ENCODE measurements around the gene CHRNB1. TPM values are rescaled to one million over a fixed set of nuclear protein-coding genes. Genes with fewer than 3 reads are reported as not detected.

Gene CHRNB1
- total and polyA plus RNA-seq, 12 donors = 18.7 to 56.3 (median 36.9) TPM

DNA sequence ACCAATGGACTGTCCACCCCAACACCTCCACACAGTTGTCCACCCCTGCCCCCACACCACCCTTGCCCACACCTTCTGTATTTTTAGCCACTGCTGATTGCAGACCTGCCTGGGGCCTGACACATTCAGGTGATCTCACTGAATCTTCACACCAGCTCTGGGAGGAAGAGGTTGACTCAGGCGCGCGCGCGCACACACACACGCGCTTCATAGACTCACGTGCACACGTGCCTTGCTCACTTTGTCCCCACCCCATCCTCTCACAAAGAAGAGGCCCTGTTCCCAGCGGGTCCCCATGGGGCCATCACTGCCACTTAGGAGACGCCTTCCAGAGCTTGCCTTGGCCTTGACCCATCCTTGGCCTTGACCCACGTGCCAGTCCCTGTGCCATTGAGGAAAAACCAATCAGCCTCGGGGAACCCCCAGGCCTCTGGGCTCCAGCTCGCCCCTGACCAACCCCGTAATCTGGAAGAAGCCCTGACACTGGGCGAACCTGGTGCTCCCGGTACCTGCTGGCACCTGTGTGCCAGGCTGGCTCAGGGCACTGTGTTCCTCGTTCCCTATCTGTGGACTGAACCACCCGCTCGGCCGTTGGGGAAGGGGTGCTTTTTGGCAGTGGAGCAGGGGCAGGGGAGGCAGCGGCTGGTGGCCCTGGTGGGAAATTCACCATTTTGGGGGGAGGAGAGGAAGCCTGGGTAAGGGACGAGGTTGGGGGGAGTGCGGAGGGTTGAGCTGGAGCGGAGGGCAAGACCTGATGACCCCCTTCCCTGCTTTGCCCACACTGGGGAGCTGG is 34.0 kb upstream of the CHRNB1 start:
- no peaks in the 10 kb centered on the region for H3K36me3 ChIP-seq (replicated peaks in 1 of 2)
- H3K4me1 ChIP-seq (replicated peaks in 1 of 2) = no peaks in the 10 kb centered on the region
- no peak for TF ChIP-seq POLR2A (IDR thresholded peaks at IDR 0.05)
- TF ChIP-seq, protein P1, sequence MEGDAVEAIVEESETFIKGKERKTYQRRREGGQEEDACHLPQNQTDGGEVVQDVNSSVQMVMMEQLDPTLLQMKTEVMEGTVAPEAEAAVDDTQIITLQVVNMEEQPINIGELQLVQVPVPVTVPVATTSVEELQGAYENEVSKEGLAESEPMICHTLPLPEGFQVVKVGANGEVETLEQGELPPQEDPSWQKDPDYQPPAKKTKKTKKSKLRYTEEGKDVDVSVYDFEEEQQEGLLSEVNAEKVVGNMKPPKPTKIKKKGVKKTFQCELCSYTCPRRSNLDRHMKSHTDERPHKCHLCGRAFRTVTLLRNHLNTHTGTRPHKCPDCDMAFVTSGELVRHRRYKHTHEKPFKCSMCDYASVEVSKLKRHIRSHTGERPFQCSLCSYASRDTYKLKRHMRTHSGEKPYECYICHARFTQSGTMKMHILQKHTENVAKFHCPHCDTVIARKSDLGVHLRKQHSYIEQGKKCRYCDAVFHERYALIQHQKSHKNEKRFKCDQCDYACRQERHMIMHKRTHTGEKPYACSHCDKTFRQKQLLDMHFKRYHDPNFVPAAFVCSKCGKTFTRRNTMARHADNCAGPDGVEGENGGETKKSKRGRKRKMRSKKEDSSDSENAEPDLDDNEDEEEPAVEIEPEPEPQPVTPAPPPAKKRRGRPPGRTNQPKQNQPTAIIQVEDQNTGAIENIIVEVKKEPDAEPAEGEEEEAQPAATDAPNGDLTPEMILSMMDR (IDR thresholded peaks at IDR 0.05) = no peak
- no peak overlapping the region for H3K27ac ChIP-seq
- 86 to 94% (median 90%) methylated on average over 17 to 25 of the region's 25 CpGs for WGBS, 4 donors
- no peaks in the 10 kb centered on the region for H3K9me3 ChIP-seq (replicated peaks in 1 of 3)
- H3K27me3 ChIP-seq = no peaks in the 10 kb centered on the region
- H3K4me3 ChIP-seq = no peak overlapping the region
- intact Hi-C loops (cut with DNase I) = no loop called here
- DNase-seq = no peak

DNA sequence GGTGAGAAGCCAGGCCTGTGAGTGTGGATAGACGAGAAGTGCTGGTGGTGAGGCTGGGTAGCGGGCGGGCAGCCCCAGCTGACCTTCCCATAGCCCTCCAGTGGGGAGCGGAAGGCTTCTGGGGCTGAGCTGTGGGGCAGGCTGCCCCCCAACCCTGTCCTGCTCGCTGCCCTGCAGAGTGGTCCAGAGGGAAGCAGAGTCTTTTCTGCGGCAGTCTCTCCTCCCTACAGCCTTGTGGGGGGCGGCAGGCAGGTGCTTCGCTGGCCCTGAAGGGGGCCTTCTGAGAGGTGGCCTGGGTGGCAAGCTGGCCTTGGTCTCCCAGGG is 33.5 kb upstream of the CHRNB1 start:
- intact Hi-C loops (cut with DNase I) = no loop called here
- no peaks in the 10 kb centered on the region for H3K36me3 ChIP-seq (replicated peaks in 1 of 2)
- H3K27me3 ChIP-seq = no peaks in the 10 kb centered on the region
- H3K4me1 ChIP-seq (replicated peaks in 1 of 2) = no peaks in the 10 kb centered on the region
- H3K9me3 ChIP-seq (replicated peaks in 1 of 3) = no peaks in the 10 kb centered on the region
- H3K4me3 ChIP-seq = no peak overlapping the region
- WGBS, 4 donors = 77 to 96% (median 94%) methylated on average over 5 to 8 of the region's 8 CpGs
- TF ChIP-seq, protein P1 (IDR thresholded peaks at IDR 0.05) = no peak
- no peak for TF ChIP-seq POLR2A (IDR thresholded peaks at IDR 0.05)
- no peak overlapping the region for H3K27ac ChIP-seq
- no peak for DNase-seq

GRCh38 chr17:7413346-7413985 is 31.4 kb upstream of the CHRNB1 start:
- 74 to 80% (median 79%) methylated on average over 3 to 6 of the region's 6 CpGs for whole genome bisulfite sequencing, 4 donors
- Histone ChIP-seq H3K9me3 (replicated peaks in 1 of 3) (no peaks in the 10 kb centered on the region), H3K27ac (no peak overlapping the region), H3K4me1 (replicated peaks in 1 of 2) (no peaks in the 10 kb centered on the region), H3K36me3 (replicated peaks in 1 of 2) (no peaks in the 10 kb centered on the region), H3K27me3 (no peaks in the 10 kb centered on the region), H3K4me3 (no peak overlapping the region)
- DNase-seq = no peak
- TF ChIP-seq, protein P1 (IDR thresholded peaks at IDR 0.05) = no peak
- no peak for TF ChIP-seq POLR2A (IDR thresholded peaks at IDR 0.05)
- intact Hi-C loops (cut with DNase I) = no loop called here

- Histone ChIP-seq H3K4me1 (replicated peaks in 1 of 2) (no peaks in the 10 kb centered on the region), H3K27ac (no peak overlapping the region), H3K27me3 (no peaks in the 10 kb centered on the region), H3K4me3 (no peak overlapping the region), H3K9me3 (replicated peaks in 1 of 3) (no peaks in the 10 kb centered on the region), H3K36me3 (replicated peaks in 1 of 2) (no peaks in the 10 kb centered on the region)
- DNase-seq = no peak
- intact Hi-C loops (cut with DNase I) = no loop called here
- 84 to 89% (median 89%) methylated on average over 14 of the region's 14 CpGs for WGBS, 4 donors
- TF ChIP-seq, protein P1 (IDR thresholded peaks at IDR 0.05) = no peak
- no peak for TF ChIP-seq POLR2A (IDR thresholded peaks at IDR 0.05)
Measured at GRCh38 chr17:7414837-7415236, 30.0 kb upstream of the CHRNB1 start.

Data from adrenal gland (tissue), 12 donors.